Endothelial cell of umbilical vein (primary cell): ENCODE results near the gene BAMBI.

Source experiments
- CTCF ChIP-seq, 2 donors: IDR thresholded peaks; 1 replicate in 1 of 2; 2 replicates in 1 of 2; pipeline ENCODE4 v1.5.1; 2011; ENCODE audit warnings: low read length in 2 of 2, mild to moderate bottlenecking in 2 of 2, moderate library complexity in 2 of 2, control low read depth in 1 of 2, inconsistent platforms in 1 of 2, low read depth in 1 of 2; ENCODE audit not compliant: insufficient read depth in 1 of 2; ENCODE audit errors: extremely low read depth in 1 of 2
- POLR2A ChIP-seq: IDR thresholded peaks from 2 replicates; pipeline ENCODE4 v1.6.1; 2012; ENCODE audit warnings: low read depth, mild to moderate bottlenecking, control low read depth, low read length

- TF ChIP-seq CTCF (IDR thresholded peaks at IDR 0.05; ENCODE audit: extremely low read depth in 1 of 2, insufficient read depth in 1 of 2, low read depth in 1 of 2, low read length in 2 of 2) (no peak), POLR2A (no peak)
These were observed 45.3 kb upstream of the BAMBI start for GRCh38 chr10:28631896-28632583.
